Liver (tissue), 3 donors: Measurements from ENCODE around the gene CHDH.

Experiments
- ATF3 ChIP-seq: IDR thresholded peaks from 2 replicates; pipeline ENCODE4 v1.6.1; 2016; ENCODE audit warnings: antibody characterized with exemption
- CTCF ChIP-seq: fragments of 150-350 bp; IDR thresholded peaks from 2 replicates; pipeline ENCODE4 v1.5.1; 2017; ENCODE audit warnings: improper control_type of control experiment, low read depth, low read length; ENCODE audit not compliant: missing input control
- EGR1 ChIP-seq, 2 donors: IDR thresholded peaks; 2 replicates each; pipeline ENCODE4 v1.6.1; 2016 to 2018; ENCODE audit warnings: antibody characterized with exemption in 2 of 2, low read depth in 2 of 2
- GABPA ChIP-seq, 2 donors: IDR thresholded peaks in 1 of 2; conservative IDR thresholded peaks in 1 of 2; 2 replicates each; pipeline ENCODE4 v1.6.1; 2016; ENCODE audit warnings: antibody characterized with exemption in 2 of 2, mild to moderate bottlenecking in 1 of 2, moderate library complexity in 1 of 2
- HNF4G ChIP-seq: IDR thresholded peaks from 2 replicates; pipeline ENCODE4 v1.6.1; 2016; ENCODE audit warnings: antibody characterized with exemption
- JUND ChIP-seq, 2 donors: IDR thresholded peaks; 2 replicates each; pipeline ENCODE4 v1.6.1; 2016; ENCODE audit warnings: antibody characterized with exemption in 2 of 2
- MAX ChIP-seq: IDR thresholded peaks from 2 replicates; pipeline ENCODE4 v1.6.1; 2016; ENCODE audit warnings: antibody characterized with exemption
- RAD21 ChIP-seq, 2 donors: IDR thresholded peaks; 2 replicates each; pipeline ENCODE4 v1.6.1; 2016; ENCODE audit warnings: antibody characterized with exemption in 2 of 2, mild to moderate bottlenecking in 2 of 2
- REST ChIP-seq: IDR thresholded peaks from 2 replicates; pipeline ENCODE4 v1.6.1; 2016; ENCODE audit warnings: antibody characterized with exemption, mild to moderate bottlenecking
- TAF1 ChIP-seq: conservative IDR thresholded peaks from 2 replicates; pipeline ENCODE4 v1.6.1; 2016; ENCODE audit warnings: antibody characterized with exemption, mild to moderate bottlenecking
- YY1 ChIP-seq: IDR thresholded peaks from 2 replicates; pipeline ENCODE4 v1.6.1; 2016; ENCODE audit warnings: antibody characterized with exemption, mild to moderate bottlenecking
- donor health status: healthy.
- donor health status: healthy.

- no peak for TF ChIP-seq CTCF
- no peak for TF ChIP-seq EGR1 (IDR thresholded peaks at IDR 0.05; ENCODE audit: low read depth in 2 of 2)
- no peak for TF ChIP-seq REST
- no peak for TF ChIP-seq RAD21 (IDR thresholded peaks at IDR 0.05)
- TF ChIP-seq YY1: no peak
- no peak for TF ChIP-seq GABPA (IDR thresholded peaks at IDR 0.05 in 1 of 2, conservative IDR thresholded peaks at IDR 0.05 in 1 of 2)
- no peak for TF ChIP-seq ATF3
- TF ChIP-seq TAF1: no peak
- TF ChIP-seq HNF4G: no peak
- TF ChIP-seq JUND (IDR thresholded peaks at IDR 0.05): no peak
- no peak for TF ChIP-seq MAX
Measured at GRCh38 chr3:53817211-53817610, 29.0 kb downstream of the CHDH start.
